ENCODE results near the gene JAG1.

The JAG1 gene

DNA sequence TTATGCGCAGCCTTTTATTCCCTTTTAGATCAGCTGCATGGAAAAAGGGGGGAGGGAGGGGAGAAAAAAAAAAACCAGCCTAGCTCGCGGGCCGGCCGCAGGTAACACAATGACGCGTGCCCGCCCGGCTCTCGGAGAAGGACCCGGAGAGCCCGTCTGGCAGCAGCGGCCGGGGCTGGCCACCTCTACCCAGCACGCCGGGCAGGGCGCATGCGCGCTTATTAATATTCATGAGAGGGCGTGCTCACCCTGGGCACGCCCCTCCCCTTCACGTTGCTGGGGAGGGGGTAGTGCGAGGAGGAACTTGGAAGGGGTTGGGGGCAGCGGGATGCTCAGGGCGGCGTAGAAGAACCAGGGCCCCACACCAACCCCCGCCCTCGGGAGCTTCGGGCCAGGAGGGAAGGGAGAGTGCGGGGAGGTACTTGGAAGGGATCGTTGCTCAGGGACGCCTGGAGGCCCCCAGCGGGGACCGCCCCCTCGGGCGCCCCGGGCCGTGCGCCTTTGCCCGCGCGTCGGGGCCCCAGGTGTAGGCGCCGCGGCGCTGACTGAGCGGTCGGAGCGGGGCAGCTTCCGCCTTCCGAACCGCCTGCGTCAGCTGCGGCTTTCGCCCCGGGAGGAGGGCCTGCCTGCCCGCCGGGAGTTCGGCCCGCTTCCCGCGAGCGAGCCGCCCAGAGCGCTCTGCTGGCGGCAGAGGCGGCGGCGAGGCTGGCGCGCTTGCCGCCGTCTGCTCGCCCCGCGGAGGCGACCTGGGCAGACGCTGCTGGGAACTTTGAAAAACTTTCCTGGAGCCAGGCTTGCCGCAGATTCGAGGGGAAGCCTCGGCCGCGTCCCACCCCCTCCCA lies at the start of gene JAG1:
Gene JAG1 (minus strand): TSS at position 158 of the 842 bp plus-strand sequence. CDS start 469 bp downstream, outside the sequence.
- peak; percentile 23 for DNase-seq

DNA sequence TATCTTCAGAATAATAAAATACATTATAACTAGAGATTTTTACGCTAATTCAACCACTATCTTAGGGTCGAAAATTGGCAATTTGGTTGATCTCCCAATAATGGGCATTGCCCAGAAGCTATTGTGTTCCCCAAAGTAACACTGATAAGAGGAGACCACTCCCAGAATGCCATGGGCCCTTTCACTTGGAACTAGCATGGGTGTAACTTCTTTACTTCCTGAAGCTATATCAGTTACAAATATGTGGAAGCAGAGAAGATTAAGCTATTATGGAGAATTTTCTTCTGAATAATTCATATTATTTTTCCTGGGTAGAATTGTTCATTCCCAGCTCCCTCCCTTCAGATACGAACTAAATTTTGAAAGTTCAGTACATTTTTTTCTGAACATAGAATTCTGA lies 48.2 kb upstream of the JAG1 start:
- no peak for DNase-seq

DNA sequence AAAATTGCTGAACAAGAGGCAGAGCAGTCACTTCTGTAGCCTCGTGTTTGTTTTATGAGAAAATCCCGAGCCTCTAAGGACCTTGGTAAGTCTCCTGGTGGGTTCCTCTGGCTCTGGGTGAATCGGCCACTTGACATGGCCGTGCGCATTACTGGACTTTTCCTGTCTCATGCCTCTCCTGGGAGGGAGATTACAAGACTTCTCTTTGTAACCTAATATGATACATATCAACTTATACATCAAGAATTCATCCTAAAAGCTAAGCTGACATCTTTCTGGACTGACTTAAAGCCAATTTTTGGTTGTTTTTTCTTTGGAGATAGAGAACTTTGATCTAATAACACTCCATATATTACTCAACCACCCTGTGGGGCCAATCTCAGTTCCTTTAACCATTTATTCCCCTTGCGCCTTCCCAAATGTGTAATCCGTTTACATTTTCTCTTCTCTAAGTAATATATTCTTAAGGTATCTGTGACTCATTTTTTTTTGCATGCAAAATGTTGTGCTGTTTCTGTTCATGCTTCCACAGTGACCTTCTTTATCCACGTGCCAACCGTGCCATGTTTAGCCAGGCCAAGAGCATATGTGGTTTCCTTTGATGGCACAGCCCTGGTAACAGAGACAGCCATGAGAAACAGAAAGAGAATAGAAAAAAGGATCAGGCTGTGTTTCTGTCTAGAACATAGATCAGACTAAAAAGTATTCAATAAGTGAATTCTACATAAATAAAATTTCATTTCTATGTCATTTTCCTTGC lies 47.5 kb upstream of the JAG1 start:
- DNase-seq = no peak

DNA sequence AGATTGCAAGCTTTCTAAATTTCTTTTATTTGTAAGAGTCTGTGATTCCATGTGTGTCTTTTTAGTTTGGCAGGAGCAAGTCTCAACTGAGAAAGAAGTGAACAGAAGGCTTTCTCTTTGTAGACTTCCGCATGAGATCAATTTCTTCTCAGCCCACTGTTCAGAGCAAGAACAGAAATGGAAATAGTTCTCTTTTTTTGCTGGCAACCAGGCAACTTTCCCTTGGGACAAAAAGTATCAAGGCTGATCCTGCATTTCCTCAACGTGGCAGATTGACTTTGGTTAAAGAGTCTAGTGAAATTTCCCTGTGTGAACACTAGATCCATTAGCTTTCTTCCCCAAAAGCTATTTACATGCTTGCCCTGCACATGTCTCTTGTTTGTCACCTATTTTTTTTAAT lies 46.8 kb upstream of the JAG1 start:
- DNase-seq = no peak

DNA sequence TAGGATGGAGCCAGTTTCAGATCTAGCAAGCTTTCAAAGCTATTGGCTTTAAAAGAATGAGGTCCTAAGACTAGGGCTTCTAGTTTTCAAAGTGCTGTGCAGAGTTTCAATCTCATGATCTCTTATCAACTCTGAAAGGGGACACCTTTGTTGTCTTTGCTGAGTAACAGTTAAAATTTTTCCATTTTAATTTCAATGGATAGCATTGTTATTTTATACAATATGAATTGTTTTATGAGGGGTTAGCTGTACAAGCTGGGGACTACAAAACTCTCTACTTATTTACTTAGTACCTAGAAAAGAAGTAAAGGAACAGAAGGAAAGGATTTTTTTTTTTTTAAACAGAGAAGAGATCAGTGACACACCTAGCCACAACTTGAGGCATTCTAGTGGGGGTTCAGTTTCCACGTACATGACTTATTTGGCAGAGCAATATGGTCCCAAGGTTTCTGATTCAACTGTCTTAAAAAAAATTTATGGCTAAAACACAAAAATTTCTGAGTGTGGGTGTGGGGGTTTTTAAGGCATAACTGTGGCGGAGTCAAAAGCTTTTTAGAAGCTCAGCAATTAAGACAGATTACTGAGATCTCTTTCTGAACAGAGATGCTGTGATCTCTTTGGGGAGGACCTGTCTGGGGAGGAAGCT lies 46.1 kb upstream of the JAG1 start:
- DNase-seq = no peak

DNA sequence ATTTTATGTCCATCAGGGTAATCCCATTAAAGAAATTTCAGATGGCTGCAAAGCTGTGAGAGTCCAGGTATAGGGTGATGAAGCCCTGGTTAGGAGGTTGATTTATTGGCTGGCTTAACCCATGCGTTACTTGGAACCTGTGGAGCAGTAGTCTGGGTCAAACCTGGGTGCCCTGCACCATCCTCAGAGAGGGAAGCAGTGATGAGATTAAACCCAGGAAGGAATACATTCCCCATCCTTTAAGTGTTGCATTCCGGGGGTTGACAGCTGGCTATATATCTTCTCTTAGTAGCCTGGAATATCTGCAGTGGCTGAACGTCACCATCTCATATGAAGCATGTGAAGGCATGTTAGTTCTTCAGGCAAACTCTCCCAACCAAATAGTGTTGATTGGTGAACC lies 44.9 kb upstream of the JAG1 start:
- no peak for DNase-seq

DNA sequence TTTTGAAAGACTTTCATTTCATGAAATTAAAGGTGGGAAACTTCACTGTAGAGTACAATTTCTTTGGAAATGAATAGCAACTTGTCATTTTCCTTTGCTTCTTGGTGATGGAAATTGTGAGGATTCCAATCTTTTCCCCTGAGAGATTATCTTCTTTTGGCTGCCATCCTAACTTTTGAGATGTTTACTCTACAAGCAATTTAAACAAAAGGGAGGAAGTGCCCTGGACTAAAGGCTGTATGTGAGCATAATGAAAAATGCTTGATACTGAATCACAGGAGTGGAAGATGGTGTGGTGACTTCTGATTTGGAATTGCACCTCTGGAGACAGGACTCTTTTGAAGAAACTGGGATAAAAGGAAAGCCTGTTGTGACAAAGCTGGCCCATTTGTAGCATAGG lies 43.1 kb upstream of the JAG1 start:
- no peak for DNase-seq

DNA sequence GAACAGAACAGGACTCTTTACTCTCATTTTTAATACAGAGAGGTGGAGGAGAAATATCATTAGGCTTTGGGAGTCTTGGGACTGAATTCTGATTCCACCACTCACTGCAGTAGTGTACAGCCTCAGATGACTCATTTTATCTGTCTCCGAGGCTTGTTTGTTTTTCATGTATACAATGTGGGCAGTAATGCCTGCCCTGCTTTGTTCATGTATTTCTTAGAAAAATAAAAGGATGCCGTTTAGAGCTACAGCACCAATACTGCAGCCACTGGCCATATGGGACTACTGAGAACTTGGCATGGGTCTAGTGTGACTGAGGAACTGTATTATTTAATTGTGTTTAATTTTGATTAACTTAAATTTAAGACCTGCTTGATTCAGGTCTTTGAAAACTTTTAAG lies 41.2 kb upstream of the JAG1 start:
- DNase-seq = no peak

DNA sequence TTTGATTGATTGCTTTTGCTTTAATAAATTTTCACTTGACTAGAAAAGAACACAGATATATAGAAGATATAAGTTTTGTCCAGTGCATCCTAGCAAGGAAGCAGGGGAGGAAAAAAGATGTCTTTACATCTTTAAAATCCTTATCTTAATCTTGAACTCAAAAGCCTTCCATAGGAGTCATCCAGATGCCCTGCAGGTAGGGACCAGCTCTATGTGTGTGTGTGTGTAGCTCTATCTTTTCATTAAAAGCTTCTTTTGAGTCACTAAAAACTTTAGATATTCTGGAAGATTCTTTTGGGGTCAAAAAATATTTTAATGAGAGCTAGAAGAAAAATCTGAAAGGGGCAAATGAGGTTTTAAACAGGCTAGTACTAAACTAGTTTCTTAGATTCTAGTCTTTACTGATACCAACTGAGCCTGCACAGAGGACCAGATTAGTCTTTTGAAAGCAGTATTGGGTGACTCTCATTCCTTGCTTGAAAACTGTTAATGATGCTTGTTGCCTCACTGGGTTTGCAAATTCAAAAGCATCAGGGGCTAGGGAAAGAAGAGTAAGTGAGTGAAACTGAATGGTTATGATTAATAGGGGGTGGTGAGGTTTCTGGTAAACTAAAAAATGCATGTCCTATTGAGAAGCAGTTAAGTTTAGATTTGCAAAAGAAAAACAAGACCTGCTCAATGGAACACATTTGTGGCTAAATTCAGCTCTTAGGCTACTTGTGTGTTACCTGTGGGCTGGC lies 40.6 kb upstream of the JAG1 start:
- no peak for DNase-seq

DNA sequence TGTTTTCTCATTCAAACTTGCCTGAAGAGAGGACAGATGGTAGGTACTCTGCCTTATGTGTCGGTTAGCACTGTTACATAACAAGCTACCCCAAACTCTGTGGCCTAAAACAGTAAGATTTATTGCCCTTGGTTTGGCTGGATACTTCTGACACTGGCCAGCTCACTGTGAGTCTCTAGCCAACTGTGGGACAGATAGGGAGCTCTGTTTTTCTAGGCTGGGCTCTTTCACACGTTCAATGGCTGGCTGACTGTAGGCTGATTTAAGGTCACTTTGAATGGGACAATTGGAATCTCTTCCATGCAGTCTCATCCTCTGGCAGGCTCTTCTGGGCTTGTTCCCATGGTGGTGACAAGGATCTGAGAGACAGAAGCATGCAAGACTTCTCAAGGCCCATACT lies 39.4 kb upstream of the JAG1 start:
- DNase-seq = no peak

DNA sequence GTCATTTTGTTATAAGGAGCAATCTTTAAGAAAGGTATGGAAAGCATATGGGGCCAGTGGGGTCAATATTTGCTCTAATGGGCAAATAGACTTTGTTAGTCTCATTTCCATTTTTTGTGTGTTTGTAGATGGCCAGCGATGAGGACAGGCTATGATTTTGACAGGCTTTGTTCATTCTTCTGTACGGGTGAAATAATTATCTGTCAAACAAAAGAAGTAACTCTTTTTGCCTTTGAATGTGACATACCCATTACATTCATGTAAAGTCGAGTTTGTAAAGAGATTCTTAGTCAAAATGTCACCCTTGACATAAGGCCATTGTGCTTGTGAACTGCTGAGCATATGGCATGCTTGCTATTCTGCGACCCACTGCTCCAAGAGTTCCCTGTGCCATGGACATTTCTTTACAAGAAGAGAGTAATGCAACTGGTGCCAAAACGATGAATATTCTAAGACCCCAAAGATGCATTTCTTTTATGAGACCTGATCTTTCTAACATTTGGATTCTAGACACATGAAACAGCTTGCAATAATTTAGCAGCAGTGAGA lies 38.2 kb upstream of the JAG1 start:
- DNase-seq = no peak

DNA sequence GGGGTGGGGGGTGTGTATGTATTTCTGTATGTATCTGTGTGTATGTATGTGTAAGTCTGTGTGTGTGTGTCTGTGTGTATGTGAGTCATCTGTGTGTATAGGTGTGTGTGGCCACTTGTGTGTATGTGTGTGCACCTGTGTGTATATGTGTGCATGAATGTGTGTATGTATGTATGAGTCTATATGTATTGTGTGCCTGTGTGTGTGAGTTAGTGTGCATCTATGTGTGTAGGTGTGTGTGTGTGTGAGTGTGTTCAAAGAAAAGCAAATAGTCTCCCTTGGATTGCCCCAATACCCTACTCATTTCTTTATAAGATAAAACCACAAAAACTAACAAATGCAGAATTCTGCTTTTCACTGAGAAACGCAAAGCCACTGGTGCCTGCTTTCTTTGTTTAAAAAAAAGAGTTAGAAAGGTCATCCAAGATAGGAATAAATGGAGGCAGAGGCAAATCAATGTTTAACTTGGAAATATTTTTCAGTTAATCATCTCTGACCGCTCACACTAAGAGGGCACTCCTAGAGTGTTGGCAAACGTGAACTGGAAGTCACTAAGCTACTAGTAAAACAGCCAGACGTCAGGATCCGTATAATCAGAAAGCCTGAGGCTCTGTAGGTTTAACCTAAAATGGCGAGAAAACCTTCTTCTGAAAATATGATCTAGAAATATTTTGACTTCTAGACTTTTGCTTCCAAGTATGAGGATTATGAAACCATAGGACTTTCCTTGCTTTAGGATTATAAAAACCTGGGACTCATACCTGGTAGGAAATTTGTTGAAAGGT lies 37.4 kb upstream of the JAG1 start:
- no peak for DNase-seq

DNA sequence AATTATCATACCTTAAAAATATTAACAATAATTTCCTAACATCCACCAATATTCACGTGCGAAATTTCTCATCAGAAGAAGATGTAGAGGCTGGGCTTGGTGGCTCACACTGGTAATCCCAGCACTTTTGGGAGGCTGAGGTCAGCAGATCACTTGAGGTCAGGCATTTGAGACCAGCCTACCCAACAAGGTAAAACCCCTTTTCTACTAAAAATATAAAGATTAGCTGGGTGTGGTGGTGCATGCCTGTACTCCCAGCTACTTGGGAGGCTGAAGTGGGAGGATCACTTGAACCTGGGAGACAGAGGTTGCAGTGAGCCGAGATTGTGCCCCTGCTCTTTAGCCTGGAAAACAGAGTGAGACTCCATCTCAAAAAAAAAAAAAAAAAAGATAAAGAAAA lies 36.1 kb upstream of the JAG1 start:
- DNase-seq = no peak

DNA sequence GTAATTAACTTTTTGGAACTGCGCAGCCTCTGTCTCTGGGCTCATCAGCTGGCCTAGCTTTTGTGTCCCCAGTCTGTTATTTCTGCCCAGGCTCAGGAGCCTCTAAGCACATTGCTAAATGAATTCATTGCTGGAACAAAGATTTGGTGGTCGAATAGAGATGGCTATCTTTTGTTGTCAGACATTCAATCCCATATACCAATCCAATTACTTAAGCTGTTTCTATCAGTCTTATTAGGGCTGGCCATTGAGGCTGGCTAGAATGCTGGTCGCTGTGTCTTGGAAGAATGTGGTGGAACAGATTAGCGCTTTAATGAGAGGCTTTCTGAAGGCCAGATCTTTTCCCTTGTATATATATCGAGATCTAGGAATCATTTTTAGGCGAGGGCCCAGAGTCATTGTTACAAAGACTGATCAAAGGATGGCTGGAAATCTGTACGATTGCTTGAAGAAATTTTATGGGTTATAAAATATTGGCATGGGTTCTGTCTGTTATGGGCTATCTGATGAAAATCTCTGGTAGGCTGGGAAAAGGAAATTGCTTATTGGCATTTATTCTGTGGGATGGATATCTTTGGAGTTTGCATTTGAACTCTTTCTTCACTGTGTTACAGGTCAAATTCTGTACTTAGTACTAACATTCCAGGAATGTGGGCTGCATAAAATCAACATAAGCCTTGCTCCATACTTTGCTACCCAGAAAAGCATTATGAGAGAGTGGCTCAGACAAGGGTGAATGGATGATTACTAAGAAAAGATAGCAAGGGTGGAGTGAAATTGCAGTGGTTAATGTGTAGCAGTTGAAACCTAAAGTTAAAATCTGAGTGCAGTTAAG lies 34.8 kb upstream of the JAG1 start:
- no peak for DNase-seq

DNA sequence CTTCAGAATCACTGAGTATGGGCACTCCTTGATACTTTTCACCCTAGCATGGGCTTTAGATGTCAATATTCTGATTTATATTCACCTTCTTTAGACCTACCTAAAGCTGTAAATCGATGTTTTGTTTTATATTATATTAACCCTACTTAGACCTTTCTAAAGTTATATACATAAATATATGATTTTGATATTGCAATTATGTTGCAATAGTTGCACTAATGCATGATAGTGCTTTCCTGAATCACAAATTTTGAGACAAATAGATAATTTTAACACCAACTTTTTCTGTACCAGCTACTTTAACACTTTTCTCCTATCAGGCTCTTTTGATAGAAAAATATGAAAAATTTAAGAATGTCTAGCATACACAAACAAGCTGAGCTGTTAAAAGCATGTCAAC lies 34.0 kb upstream of the JAG1 start:
- no peak for DNase-seq

DNA sequence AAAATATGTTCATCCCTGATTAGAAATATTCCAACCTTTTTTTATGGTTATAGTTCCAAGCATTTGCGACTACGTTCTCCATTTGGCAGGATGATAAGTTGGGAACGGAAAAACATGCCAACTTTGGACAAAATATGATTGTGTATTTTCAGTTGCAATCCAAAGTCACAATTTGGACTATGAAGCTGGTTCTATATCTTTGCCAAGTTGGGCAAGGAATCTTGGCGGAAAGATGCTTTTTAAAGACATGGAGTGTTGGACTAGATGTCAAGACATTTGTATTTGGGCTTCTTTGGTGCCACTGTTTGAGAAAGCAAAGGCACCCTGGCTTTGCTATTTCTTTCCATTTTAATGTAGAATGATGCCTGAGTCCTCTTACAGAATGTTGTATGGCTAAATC lies 33.3 kb upstream of the JAG1 start:
- DNase-seq = no peak

DNA sequence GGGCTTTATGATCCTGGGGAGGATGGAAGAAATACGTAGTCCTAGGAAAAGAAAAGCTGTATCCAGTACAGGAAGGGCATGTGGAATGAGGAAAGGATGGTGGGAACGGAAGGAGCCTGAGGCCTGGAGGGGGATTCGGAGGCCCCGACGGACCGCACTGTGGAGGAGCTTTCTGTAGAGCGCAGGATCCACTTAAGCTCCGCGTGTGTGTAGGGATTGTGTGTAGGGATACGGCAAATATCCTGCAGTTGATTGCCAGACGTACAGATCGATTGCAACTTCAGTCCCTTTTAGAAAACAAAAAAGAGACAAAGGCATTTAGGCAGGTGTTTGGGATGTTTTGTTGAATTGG lies 32.6 kb upstream of the JAG1 start:
- no peak for DNase-seq

DNA sequence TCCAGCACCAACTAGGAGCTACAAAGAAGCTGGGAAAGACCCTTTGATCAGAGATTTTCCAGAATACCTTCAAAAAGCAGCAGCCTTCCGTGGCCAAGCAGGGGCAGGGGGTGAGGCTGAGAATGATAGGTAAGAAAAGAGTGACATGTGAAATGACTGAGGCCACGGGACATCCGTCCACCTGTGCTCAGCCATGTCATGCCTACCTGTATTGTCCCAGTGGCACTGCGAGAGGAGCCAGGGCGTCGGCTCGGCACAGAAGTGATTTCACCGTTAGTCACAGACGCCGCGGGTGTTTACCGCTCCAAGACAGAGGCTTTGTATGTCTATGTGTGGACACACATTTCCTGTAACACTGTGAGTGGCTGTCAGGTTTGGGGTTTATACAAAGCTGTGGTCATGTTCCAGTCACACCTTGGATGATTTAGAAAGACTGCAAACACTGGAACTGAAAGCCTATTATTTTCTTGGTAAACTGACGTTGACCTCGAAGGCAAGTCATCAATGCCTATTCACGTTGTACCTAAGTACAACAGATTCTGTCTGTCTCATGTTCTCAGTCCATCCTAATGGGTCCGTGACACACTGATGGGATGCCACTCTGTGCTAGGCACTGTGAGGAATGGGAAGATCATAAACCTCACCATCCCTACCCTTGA lies 32.1 kb upstream of the JAG1 start:
- DNase-seq = no peak

DNA sequence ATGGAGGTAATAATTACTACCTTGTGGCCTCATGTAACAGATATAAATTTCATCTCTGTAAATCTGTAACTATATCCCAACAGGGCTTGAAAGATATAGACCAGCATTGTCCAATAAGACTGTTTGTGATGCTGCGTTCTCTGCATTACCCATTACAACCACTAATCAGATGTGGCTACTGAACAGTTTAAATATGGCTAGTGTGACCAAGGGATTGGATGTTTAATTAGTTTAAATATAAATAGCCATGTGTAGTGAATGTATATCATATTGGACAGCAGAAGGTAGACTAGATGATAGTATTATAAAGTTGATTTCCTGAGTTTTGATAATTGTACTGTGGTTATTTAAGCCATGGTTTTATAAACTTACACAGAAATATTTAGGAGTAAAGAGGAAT lies 27.8 kb upstream of the JAG1 start:
- DNase-seq = no peak

DNA sequence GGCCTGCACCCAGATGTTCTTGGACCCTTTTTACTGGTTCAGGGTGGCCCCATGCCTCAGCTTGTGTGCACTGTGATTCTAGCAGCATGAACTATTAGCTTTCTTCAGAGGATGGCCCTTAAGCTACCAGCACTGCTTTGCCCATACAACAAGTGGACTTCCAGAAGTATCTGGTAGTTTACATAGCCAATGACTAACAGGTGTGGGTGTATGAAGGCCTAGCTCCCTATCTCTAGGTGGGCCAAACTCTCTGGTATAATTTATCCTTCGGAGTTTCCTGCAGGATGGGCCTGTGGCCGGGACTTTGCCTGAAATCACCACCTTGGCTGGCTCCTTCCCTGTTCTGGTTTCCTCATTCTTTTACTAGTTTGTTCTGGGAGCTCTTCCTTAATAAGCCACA lies 26.1 kb upstream of the JAG1 start:
- no peak for DNase-seq

DNA sequence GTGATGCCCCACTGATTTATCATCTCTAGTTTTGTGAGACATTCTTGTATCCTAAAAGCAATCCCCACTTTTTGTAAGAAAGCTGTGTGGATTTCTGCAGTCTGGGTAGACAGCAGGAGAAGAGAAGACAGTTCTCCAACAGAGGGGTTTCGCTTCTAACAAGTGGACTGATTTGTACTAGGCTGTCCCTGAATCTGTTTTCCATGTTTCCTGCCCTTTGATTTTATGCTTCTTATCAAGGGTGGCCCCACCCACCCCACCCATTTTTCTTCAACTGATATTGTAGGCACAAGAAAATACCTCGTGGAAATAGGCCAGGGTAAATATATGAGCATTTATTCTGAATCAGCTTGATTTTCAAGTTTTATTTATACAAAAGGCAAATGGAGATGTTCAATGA lies 25.7 kb upstream of the JAG1 start:
- DNase-seq = no peak

Data from CD4-positive, alpha-beta T cell treated with Interleukin-4 for 4 hours (primary cell).